ENCODE data around the gene GRID2. TPM values are rescaled to one million over a fixed set of nuclear protein-coding genes. Genes with fewer than 3 reads are reported as not detected.
"Not testable (repeated sequence)": the region's sequence is repeated elsewhere in the genome, so short reads cannot be mapped to it uniquely, and the experiment has no call there.

Gene GRID2
- total RNA-seq, 2 donors from 2014 or later, result not detected

- H3K9me3 Mint-ChIP-seq, result peaks cover 3 to 7% of the 10 kb centered on the region in 2 donors
- ATAC-seq, result no peak
- no peak for DNase-seq (ENCODE audit: low spot score in 2 of 2)
- H3K36me3 Mint-ChIP-seq, result peaks cover 0 to 5% of the 10 kb centered on the region in 2 donors
- no peak overlapping the region for H3K27ac Mint-ChIP-seq
Measured at GRCh38 chr4:92357966-92358365, 54.2 kb downstream of the GRID2 start.

GRCh38 chr4:92359491-92359890 lies 55.7 kb downstream of the GRID2 start:
- Mint-ChIP-seq H3K36me3 (no peaks in the 10 kb centered on the region), H3K9me3 (no peaks in the 10 kb centered on the region), H3K27ac (no peak overlapping the region)
- ATAC-seq (no peak), DNase-seq (ENCODE audit: low spot score in 2 of 2) (no peak)

GRCh38 chr4:92362028-92362427 lies 58.3 kb downstream of the GRID2 start:
- ATAC-seq (no peak), DNase-seq (ENCODE audit: low spot score in 2 of 2) (no peak)
- Mint-ChIP-seq H3K9me3 (peaks cover under 1 to 7% of the 10 kb centered on the region in 2 donors), H3K36me3 (no peaks in the 10 kb centered on the region), H3K27ac (no peak overlapping the region)

GRCh38 chr4:92368653-92369052 lies 64.9 kb downstream of the GRID2 start:
- no peak for ATAC-seq
- peaks cover 22 to 26% of the 10 kb centered on the region in 2 donors for H3K9me3 Mint-ChIP-seq
- DNase-seq (ENCODE audit: low spot score in 2 of 2), result no peak
- H3K27ac Mint-ChIP-seq, result no peak overlapping the region
- no peaks in the 10 kb centered on the region for H3K36me3 Mint-ChIP-seq

GRCh38 chr4:92381616-92382015 lies 77.8 kb downstream of the GRID2 start:
- ATAC-seq, result no peak
- DNase-seq (ENCODE audit: low spot score in 2 of 2), result no peak
- H3K36me3 Mint-ChIP-seq, result no peaks in the 10 kb centered on the region
- no peak overlapping the region for H3K27ac Mint-ChIP-seq
- peaks cover 5 to 6% of the 10 kb centered on the region in 2 donors for H3K9me3 Mint-ChIP-seq

- no peak for ATAC-seq
- DNase-seq (ENCODE audit: low spot score in 2 of 2), result no peak
Measured at GRCh38 chr4:92382128-92382527, 78.4 kb downstream of the GRID2 start.

GRCh38 chr4:92387459-92388069 lies 83.8 kb downstream of the GRID2 start:
- peaks cover under 1 to 3% of the 10 kb centered on the region in 2 donors for H3K9me3 Mint-ChIP-seq
- no peak for ATAC-seq
- DNase-seq (ENCODE audit: low spot score in 2 of 2), result no peak
- no peaks in the 10 kb centered on the region for H3K36me3 Mint-ChIP-seq
- no peak overlapping the region for H3K27ac Mint-ChIP-seq

More at GRCh38 chr4:92382128-92382527, 78.4 kb downstream of the GRID2 start:
- Mint-ChIP-seq H3K9me3 (peaks cover 4% of the 10 kb centered on the region in 2 donors), H3K36me3 (no peaks in the 10 kb centered on the region), H3K27ac (no peak overlapping the region)

- ATAC-seq (no peak), DNase-seq (ENCODE audit: low spot score in 2 of 2) (no peak)
- H3K27ac Mint-ChIP-seq, result no peak overlapping the region
- H3K9me3 Mint-ChIP-seq, result peaks cover 0 to 10% of the 10 kb centered on the region in 2 donors
- H3K36me3 Mint-ChIP-seq, result no peaks in the 10 kb centered on the region
Measured at GRCh38 chr4:92399032-92399431, 95.3 kb downstream of the GRID2 start.

- ATAC-seq; H3K27ac Mint-ChIP-seq; DNase-seq (ENCODE audit: low spot score in 2 of 2); H3K36me3 Mint-ChIP-seq: not testable (repeated sequence)
- H3K9me3 Mint-ChIP-seq, result peaks cover 0 to 13% of the 10 kb centered on the region in 2 donors
Measured at GRCh38 chr4:92403525-92403924, 99.8 kb downstream of the GRID2 start.

GRCh38 chr4:92406488-92406887 lies 102.7 kb downstream of the GRID2 start:
- no peak overlapping the region for H3K27ac Mint-ChIP-seq
- DNase-seq (ENCODE audit: low spot score in 2 of 2), result no peak
- peaks cover 9 to 20% of the 10 kb centered on the region in 2 donors for H3K9me3 Mint-ChIP-seq
- ATAC-seq, result no peak
- H3K36me3 Mint-ChIP-seq, result no peaks in the 10 kb centered on the region

GRCh38 chr4:92421920-92422319 lies 118.2 kb downstream of the GRID2 start:
- ATAC-seq, result peak in 1 of 2 donors; percentile 46
- Mint-ChIP-seq H3K9me3 (peaks cover 12 to 18% of the 10 kb centered on the region in 2 donors), H3K27ac (no peak overlapping the region), H3K36me3 (no peaks in the 10 kb centered on the region)
- DNase-seq (ENCODE audit: low spot score in 2 of 2), result no peak

GRCh38 chr4:92433272-92433758 lies 129.5 kb downstream of the GRID2 start:
- no peak for ATAC-seq
- Mint-ChIP-seq H3K36me3 (peaks cover 0 to 6% of the 10 kb centered on the region in 2 donors), H3K27ac (no peak overlapping the region), H3K9me3 (peaks cover 19 to 20% of the 10 kb centered on the region in 2 donors)
- no peak for DNase-seq (ENCODE audit: low spot score in 2 of 2)

GRCh38 chr4:92438722-92439121 lies 135.0 kb downstream of the GRID2 start:
- not testable (repeated sequence) for ATAC-seq; DNase-seq (ENCODE audit: low spot score in 2 of 2); H3K27ac Mint-ChIP-seq
- Mint-ChIP-seq H3K9me3 (peaks cover 19 to 29% of the 10 kb centered on the region in 2 donors), H3K36me3 (peaks cover 0 to 16% of the 10 kb centered on the region in 2 donors)

GRCh38 chr4:92442131-92442530 lies 138.4 kb downstream of the GRID2 start:
- H3K27ac Mint-ChIP-seq, result not testable (repeated sequence)
- peaks cover 0 to 16% of the 10 kb centered on the region in 2 donors for H3K36me3 Mint-ChIP-seq

GRCh38 chr4:92444143-92444843 lies 140.5 kb downstream of the GRID2 start:
- Mint-ChIP-seq H3K36me3 (peaks cover 0 to 16% of the 10 kb centered on the region in 2 donors), H3K9me3 (peaks cover 26 to 28% of the 10 kb centered on the region in 2 donors)
- DNase-seq (ENCODE audit: low spot score in 2 of 2); ATAC-seq; H3K27ac Mint-ChIP-seq: not testable (repeated sequence)

More at GRCh38 chr4:92442131-92442530, 138.4 kb downstream of the GRID2 start:
- H3K9me3 Mint-ChIP-seq, result peaks cover 26 to 28% of the 10 kb centered on the region in 2 donors
- not testable (repeated sequence) for ATAC-seq; DNase-seq (ENCODE audit: low spot score in 2 of 2)

- peaks cover 26 to 28% of the 10 kb centered on the region in 2 donors for H3K9me3 Mint-ChIP-seq
- ATAC-seq, result no peak
- H3K27ac Mint-ChIP-seq, result no peak overlapping the region
- H3K36me3 Mint-ChIP-seq, result peaks cover 0 to 16% of the 10 kb centered on the region in 2 donors
- DNase-seq (ENCODE audit: low spot score in 2 of 2), result no peak
Measured at GRCh38 chr4:92445127-92445526, 141.4 kb downstream of the GRID2 start.

GRCh38 chr4:92447255-92447905 lies 143.6 kb downstream of the GRID2 start:
- peaks cover 0 to 4% of the 10 kb centered on the region in 2 donors for H3K36me3 Mint-ChIP-seq
- H3K27ac Mint-ChIP-seq, result no peak overlapping the region
- H3K9me3 Mint-ChIP-seq, result peaks cover 15 to 17% of the 10 kb centered on the region in 2 donors
- no peak for DNase-seq (ENCODE audit: low spot score in 2 of 2)
- no peak for ATAC-seq

Data from activated naive CD4-positive, alpha-beta T cell treated with anti-CD3 and anti-CD28 coated beads, Interleukin-2, amount 50 U/mL, for 72 hours (primary cell).